Measurements from ENCODE around the gene OBSL1. TPM values are rescaled to one million over a fixed set of nuclear protein-coding genes. Genes with fewer than 3 reads are reported as not detected.

The OBSL1 gene
- total and polyA plus RNA-seq, 2 donors (not counting 3 experiments of a cell fraction or from before 2014, with no cell fraction given) = 16.7 to 20.7 TPM

DNA sequence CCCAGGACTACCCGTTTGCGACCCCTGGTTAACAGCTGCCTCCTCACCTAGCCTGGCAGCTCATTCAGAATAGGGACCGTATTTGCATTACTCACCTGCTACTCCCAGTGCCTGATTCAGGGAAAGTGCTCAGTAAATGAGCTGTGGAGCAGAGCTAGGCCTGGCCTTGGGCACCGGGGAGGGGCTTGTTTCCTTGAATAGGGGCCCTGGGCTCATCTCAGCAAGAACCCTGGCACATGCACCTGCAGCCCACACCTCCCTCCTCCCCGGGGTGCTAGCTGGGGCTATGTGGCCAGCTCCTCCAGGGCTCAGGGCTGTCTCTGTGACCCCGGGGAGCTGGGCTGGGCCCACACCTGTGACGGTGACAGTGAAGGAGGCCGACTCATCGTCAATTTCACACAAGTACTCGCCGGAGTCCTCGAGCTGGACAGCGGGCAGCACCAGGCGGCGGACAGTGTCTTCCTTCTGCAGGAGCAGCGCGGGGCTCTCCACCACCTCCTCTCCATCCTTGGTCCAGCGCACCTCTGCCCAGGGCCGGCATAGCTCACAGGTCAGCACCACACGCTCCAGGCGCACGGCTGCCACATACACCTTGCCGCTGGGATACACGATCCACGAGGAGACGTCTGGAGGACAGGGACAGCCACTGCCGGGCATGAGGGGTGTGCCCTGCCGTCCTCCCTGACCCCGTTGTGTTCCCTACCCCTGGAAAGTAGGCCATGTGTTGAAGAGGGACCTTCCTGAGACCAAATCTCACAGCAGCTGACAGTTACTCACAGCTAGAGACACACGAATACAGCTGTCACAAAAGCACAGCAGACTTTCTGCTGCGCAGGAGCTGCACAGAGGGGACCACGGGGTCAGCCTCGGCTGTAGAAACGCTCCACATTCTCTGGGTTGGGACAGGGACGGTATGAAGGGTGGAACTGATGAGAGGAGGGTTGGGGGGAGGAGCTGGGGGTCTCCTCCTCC is 9.0 kb downstream of the OBSL1 start:
- Histone ChIP-seq H3K9ac (replicated peaks; ENCODE audit: extremely low read depth, insufficient read depth, low read length) (no peak overlapping the region), H3K27ac (ENCODE audit: insufficient read depth, low read depth, low read length) (no peak overlapping the region), H3K4me1 (ENCODE audit: control insufficient read depth, extremely low read depth, insufficient read depth, low read length) (no peaks in the 10 kb centered on the region), H3K9me1 (replicated peaks; ENCODE audit: control insufficient read depth, extremely low read depth, insufficient read depth, low read length) (no peaks in the 10 kb centered on the region), H2AFZ (ENCODE audit: low read depth, low read length) (no peak overlapping the region), H4K20me1 (replicated peaks; ENCODE audit: control insufficient read depth, extremely low read depth, insufficient read depth, low read length) (no peaks in the 10 kb centered on the region), H3K4me3 (replicated peaks in 1 of 3; ENCODE audit: insufficient read depth in 1 of 3, low read depth in 1 of 3, low read length in 3 of 3) (no peak overlapping the region), H3K9me3 (replicated peaks; ENCODE audit: control insufficient read depth, insufficient read depth, low read length) (no peaks in the 10 kb centered on the region), H3K4me2 (ENCODE audit: insufficient read depth, low read length) (no peak overlapping the region), H3K36me3 (ENCODE audit: control insufficient read depth in 2 of 2, extremely low read depth in 1 of 2, insufficient read depth in 2 of 2, low read length in 2 of 2) (no peaks in the 10 kb centered on the region), H3K79me2 (ENCODE audit: control insufficient read depth, insufficient read depth, low read length) (no peaks in the 10 kb centered on the region), H3K27me3 (ENCODE audit: control insufficient read depth in 2 of 2, insufficient read depth in 2 of 2, low read length in 2 of 2) (peaks cover 0 to 3% of the 10 kb centered on the region in 2 experiments)
- no peak for FAIRE-seq
- dilution Hi-C loops (cut with MboI; ENCODE audit: extremely low pct_ligation_motif_present, low sequenced_read_pairs) (no loop called here), intact Hi-C loops (cut with micrococcal nuclease) (no loop called here)
- CTCF ChIA-PET = interaction anchor here (0.7 to 2.1 kb wide), 9 partner anchors 10 to 80 kb away, joined by 3 to 5 read pairs (median 4); no protein-coding TSS in a partner anchor
- DNase-seq (ENCODE audit: low read depth, low spot score) = no peak
- no peak for TF ChIP-seq POLR2AphosphoS5 (IDR thresholded peaks at IDR 0.05; ENCODE audit: insufficient read depth, low read depth, low read length)
- no peak for TF ChIP-seq JUN (IDR thresholded peaks at IDR 0.05; ENCODE audit: borderline replicate concordance, insufficient read depth, insufficient read length, low read depth)
- TF ChIP-seq, protein P1, sequence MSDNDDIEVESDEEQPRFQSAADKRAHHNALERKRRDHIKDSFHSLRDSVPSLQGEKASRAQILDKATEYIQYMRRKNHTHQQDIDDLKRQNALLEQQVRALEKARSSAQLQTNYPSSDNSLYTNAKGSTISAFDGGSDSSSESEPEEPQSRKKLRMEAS (IDR thresholded peaks at IDR 0.05; ENCODE audit: insufficient read depth, insufficient read length) = no peak
- TF ChIP-seq FOS (IDR thresholded peaks at IDR 0.05; ENCODE audit: borderline replicate concordance, insufficient read depth, low read length) = no peak
- no peak for TF ChIP-seq MYC (IDR thresholded peaks at IDR 0.05; ENCODE audit: low read depth, low read length)
- TF ChIP-seq EZH2 (IDR thresholded peaks at IDR 0.05; ENCODE audit: borderline replicate concordance, low read depth, low read length, severe bottlenecking) = no peak
- no peak for TF ChIP-seq GATA2 (IDR thresholded peaks at IDR 0.05; ENCODE audit: insufficient read depth, insufficient read length, low read depth, low read length)
- no peak for TF ChIP-seq POLR2A (IDR thresholded peaks at IDR 0.05; ENCODE audit: low read depth, low read length)
- POLR2A ChIA-PET = no interaction called here
- no TSS peak for BruUV-seq (replicated peaks)

All from endothelial cell of umbilical vein (primary cell).